Transverse colon (tissue), 4 donors: ENCODE data around the gene IFNA5.

Experiments
- EP300 ChIP-seq: sonication (generic); formaldehyde crosslinking; IDR thresholded peaks from one replicate; pipeline ENCODE4 v1.6.1; 2017; ENCODE audit warnings: antibody characterized with exemption, low read depth
- POLR2A ChIP-seq: fragments of 450-650 bp; IDR thresholded peaks from one replicate; pipeline ENCODE4 v1.6.1; 2016; ENCODE audit warnings: antibody characterized with exemption, mild to moderate bottlenecking, moderate library complexity
- POLR2AphosphoS5 ChIP-seq, 3 donors: sonication (generic); formaldehyde crosslinking; IDR thresholded peaks; one replicate each; pipeline ENCODE4 v1.6.1; 2016; ENCODE audit warnings: antibody characterized with exemption in 3 of 3
- TF ChIP-seq, protein P1 (sequence below), 5 experiments: fragments of 200-600 bp in 3 of 5; fragments of 450-650 bp in 2 of 5; sonication (generic) in 3 of 5; IDR thresholded peaks; 1 replicate in 2 of 5; 2 replicates in 3 of 5; pipeline ENCODE4 v1.5.1; 2016 to 2017; ENCODE audit warnings: antibody characterized with exemption in 5 of 5, inconsistent platforms in 3 of 5, mild to moderate bottlenecking in 2 of 5, moderate library complexity in 1 of 5

DNA sequence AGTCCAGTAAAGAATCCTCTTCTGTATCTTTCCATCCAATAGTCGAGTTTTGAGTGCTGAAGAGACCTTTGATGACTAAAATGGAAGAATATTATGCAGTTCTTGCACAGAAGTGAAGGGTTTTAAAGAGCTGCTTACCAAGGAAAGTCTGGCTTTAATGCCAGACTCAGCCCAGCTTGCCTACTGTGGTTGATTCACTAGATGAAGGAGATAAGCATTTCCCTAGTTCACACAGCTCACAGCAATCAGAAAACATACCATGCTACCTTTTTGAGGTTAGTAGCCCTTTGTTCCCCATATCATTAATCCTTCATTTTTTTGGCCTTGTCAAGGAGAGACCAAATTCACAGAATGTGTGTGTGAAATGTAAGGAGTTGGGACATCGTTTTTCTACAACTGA, 15.3 kb downstream of the IFNA5 start:
- TF ChIP-seq, protein P1, sequence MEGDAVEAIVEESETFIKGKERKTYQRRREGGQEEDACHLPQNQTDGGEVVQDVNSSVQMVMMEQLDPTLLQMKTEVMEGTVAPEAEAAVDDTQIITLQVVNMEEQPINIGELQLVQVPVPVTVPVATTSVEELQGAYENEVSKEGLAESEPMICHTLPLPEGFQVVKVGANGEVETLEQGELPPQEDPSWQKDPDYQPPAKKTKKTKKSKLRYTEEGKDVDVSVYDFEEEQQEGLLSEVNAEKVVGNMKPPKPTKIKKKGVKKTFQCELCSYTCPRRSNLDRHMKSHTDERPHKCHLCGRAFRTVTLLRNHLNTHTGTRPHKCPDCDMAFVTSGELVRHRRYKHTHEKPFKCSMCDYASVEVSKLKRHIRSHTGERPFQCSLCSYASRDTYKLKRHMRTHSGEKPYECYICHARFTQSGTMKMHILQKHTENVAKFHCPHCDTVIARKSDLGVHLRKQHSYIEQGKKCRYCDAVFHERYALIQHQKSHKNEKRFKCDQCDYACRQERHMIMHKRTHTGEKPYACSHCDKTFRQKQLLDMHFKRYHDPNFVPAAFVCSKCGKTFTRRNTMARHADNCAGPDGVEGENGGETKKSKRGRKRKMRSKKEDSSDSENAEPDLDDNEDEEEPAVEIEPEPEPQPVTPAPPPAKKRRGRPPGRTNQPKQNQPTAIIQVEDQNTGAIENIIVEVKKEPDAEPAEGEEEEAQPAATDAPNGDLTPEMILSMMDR (IDR thresholded peaks at IDR 0.05): no peak
- TF ChIP-seq POLR2AphosphoS5 (IDR thresholded peaks at IDR 0.05) (no peak), POLR2A (no peak), EP300 (no peak)
